SKM-1 treated with dmso at 0.1 percent for 144 hours (cell line): ENCODE results near the gene ATAT1.

Experiments used
- DNase-seq: peaks from one replicate; lab custom pipeline; 2025; ENCODE audit not compliant: unreplicated experiment; lab: John Stamatoyannopoulos, UW

ATAT1 gene

GRCh38 chr6:30683183-30683979 is 56.7 kb downstream of the ATAT1 start:
- no peak for DNase-seq

- no peak for DNase-seq
Measured at GRCh38 chr6:30683980-30684338, 57.3 kb downstream of the ATAT1 start.

- DNase-seq, result peak; percentile 52
Measured at GRCh38 chr6:30684386-30685156, 57.9 kb downstream of the ATAT1 start.

- DNase-seq, result no peak
Measured at GRCh38 chr6:30685157-30686008, 58.7 kb downstream of the ATAT1 start.

- DNase-seq, result no peak
Measured at GRCh38 chr6:30686009-30686907, 59.6 kb downstream of the ATAT1 start, which contains the start of gene PPP1R18. Gene PPP1R18, minus strand, starts transcription at chr6:30686645. Its CDS starts 627 bp downstream, at chr6:30686018.

- DNase-seq, result peak; percentile 74
Measured at GRCh38 chr6:30686908-30687658, 60.4 kb downstream of the ATAT1 start.

GRCh38 chr6:30687659-30688431 is 61.2 kb downstream of the ATAT1 start:
- DNase-seq, result no peak

- no peak for DNase-seq
Measured at GRCh38 chr6:30688569-30688968, 61.9 kb downstream of the ATAT1 start.

- DNase-seq, result no peak
Measured at GRCh38 chr6:30689022-30689865, 62.6 kb downstream of the ATAT1 start.

- no peak for DNase-seq
Measured at GRCh38 chr6:30689985-30690384, 63.3 kb downstream of the ATAT1 start.

- DNase-seq, result peak; percentile 85
Measured at GRCh38 chr6:30690403-30691207, 63.9 kb downstream of the ATAT1 start, which contains the start of gene NRM. Gene NRM, minus strand, starts transcription at chr6:30690984. Its CDS starts 10 bp downstream, at chr6:30690974.

GRCh38 chr6:30691208-30691847 is 64.7 kb downstream of the ATAT1 start:
- DNase-seq, result no peak
